Mesenchymal stem cell (in vitro differentiated cells and primary cell): ENCODE data around the gene PIGZ.

Experiments used
- DNase-seq: peaks from one replicate; pipeline ENCODE4 v3.0.0-alpha.2; 2013
- H2AFZ ChIP-seq: one replicate; pipeline ENCODE4 v1.6.1; 2013; ENCODE audit warnings: low read depth, mild to moderate bottlenecking, control low read depth, inconsistent platforms, low read length, moderate library complexity
- H2AK5ac ChIP-seq: 2 replicates; pipeline ENCODE4 v1.6.1; 2013; ENCODE audit warnings: low read length, moderate library complexity, mild to moderate bottlenecking, inconsistent platforms; ENCODE audit not compliant: severe bottlenecking
- H2BK120ac ChIP-seq: one replicate; pipeline ENCODE4 v1.6.1; 2013; ENCODE audit warnings: low read depth, mild to moderate bottlenecking, inconsistent platforms, low read length, moderate library complexity
- H2BK12ac ChIP-seq, 2 experiments: one replicate each; pipeline ENCODE4 v1.6.1; 2013; ENCODE audit warnings: inconsistent platforms in 2 of 2, low read length in 2 of 2, mild to moderate bottlenecking in 2 of 2, moderate library complexity in 2 of 2, control low read depth in 1 of 2
- H2BK15ac ChIP-seq: one replicate; pipeline ENCODE4 v1.6.1; 2013; ENCODE audit warnings: mild to moderate bottlenecking, low read depth, inconsistent platforms; ENCODE audit not compliant: poor library complexity, severe bottlenecking
- H2BK5ac ChIP-seq: 2 replicates; pipeline ENCODE4 v1.6.1; 2013; ENCODE audit warnings: low read depth, mild to moderate bottlenecking, low read length, control low read depth, inconsistent platforms; ENCODE audit not compliant: poor library complexity, severe bottlenecking
- H3K14ac ChIP-seq, 2 experiments: one replicate each; pipeline ENCODE4 v1.6.1; 2013; ENCODE audit warnings: inconsistent platforms in 2 of 2, low read length in 2 of 2, control low read depth in 1 of 2, mild to moderate bottlenecking in 1 of 2, moderate library complexity in 1 of 2
- H3K18ac ChIP-seq, 2 experiments: one replicate each; pipeline ENCODE4 v1.6.1; 2013; ENCODE audit warnings: inconsistent platforms in 2 of 2, low read length in 2 of 2, control low read depth in 1 of 2, low read depth in 1 of 2, mild to moderate bottlenecking in 1 of 2
- H3K23ac ChIP-seq, 2 experiments: one replicate each; pipeline ENCODE4 v1.6.1; 2013; ENCODE audit warnings: inconsistent platforms in 2 of 2, low read length in 2 of 2, mild to moderate bottlenecking in 2 of 2, moderate library complexity in 2 of 2, control low read depth in 1 of 2
- H3K27ac ChIP-seq: 2 replicates; pipeline ENCODE4 v1.5.1; 2013; ENCODE audit warnings: mild to moderate bottlenecking, moderate library complexity, low read length, control low read depth, inconsistent platforms; ENCODE audit not compliant: poor library complexity, severe bottlenecking
- H3K27me3 ChIP-seq, 2 experiments: 2 replicates each; pipeline versions ENCODE4 v1.6.1 to v1.7.0; 2013; ENCODE audit warnings: low read length in 2 of 2, mild to moderate bottlenecking in 2 of 2, moderate library complexity in 2 of 2, control low read depth in 1 of 2, inconsistent platforms in 1 of 2; ENCODE audit not compliant: control insufficient read depth in 1 of 2, insufficient read depth in 1 of 2
- H3K36me3 ChIP-seq, 2 experiments: 2 replicates each; pipeline versions ENCODE4 v1.6.1 to v1.7.0; 2013; ENCODE audit warnings: low read length in 2 of 2, control low read depth in 1 of 2, inconsistent platforms in 1 of 2, low read depth in 1 of 2, mild to moderate bottlenecking in 1 of 2; ENCODE audit not compliant: insufficient read depth in 2 of 2, control insufficient read depth in 1 of 2
- H3K4ac ChIP-seq, 2 experiments: one replicate each; pipeline ENCODE4 v1.6.1; 2013; ENCODE audit warnings: inconsistent platforms in 2 of 2, low read length in 2 of 2, mild to moderate bottlenecking in 2 of 2, moderate library complexity in 2 of 2, control low read depth in 1 of 2, low read depth in 1 of 2
- H3K4me1 ChIP-seq: 2 replicates; pipeline ENCODE4 v1.6.1; 2013; ENCODE audit warnings: low read depth, low read length, control low read depth; ENCODE audit not compliant: control insufficient read depth, insufficient read depth
- H3K4me2 ChIP-seq: 2 replicates; pipeline ENCODE4 v1.6.1; 2013; ENCODE audit warnings: low read length, mild to moderate bottlenecking, inconsistent platforms; ENCODE audit not compliant: poor library complexity, severe bottlenecking
- H3K4me3 ChIP-seq, 2 experiments: 2 replicates each; pipeline versions ENCODE4 v1.5.1 to v1.7.0; 2013; ENCODE audit warnings: low read length in 2 of 2, mild to moderate bottlenecking in 2 of 2, control low read depth in 1 of 2, low read depth in 1 of 2; ENCODE audit not compliant: insufficient read depth in 1 of 2
- H3K79me1 ChIP-seq: replicated peaks from 2 replicates; pipeline ENCODE4 v1.6.1; 2013; ENCODE audit warnings: mild to moderate bottlenecking, control low read depth, low read length, inconsistent platforms; ENCODE audit not compliant: poor library complexity, severe bottlenecking
- H3K9ac ChIP-seq: 2 replicates; pipeline ENCODE4 v1.7.0; 2013; ENCODE audit warnings: mild to moderate bottlenecking, low read length, moderate library complexity
- H3K9me3 ChIP-seq: 2 replicates; pipeline ENCODE4 v1.7.0; 2013; ENCODE audit warnings: mild to moderate bottlenecking, low read length; ENCODE audit not compliant: control insufficient read depth
- H4K8ac ChIP-seq: one replicate; pipeline ENCODE4 v1.6.1; 2013; ENCODE audit warnings: inconsistent platforms, mild to moderate bottlenecking, low read length, moderate library complexity
- H4K91ac ChIP-seq: one replicate; pipeline ENCODE4 v1.6.1; 2013; ENCODE audit warnings: mild to moderate bottlenecking, low read length, inconsistent platforms
- whole genome bisulfite sequencing: methylation state at CpG from one replicate; pipeline ENCODE4 v1.1.7; 2013; ENCODE audit warnings: mixed read lengths; 5-methylcytosine and 5-hydroxymethylcytosine counted together

PIGZ gene

GRCh38 chr3:197014942-197015575 lies 46.4 kb upstream of the PIGZ start:
- Histone ChIP-seq H3K23ac (no peak overlapping the region), H3K27me3 (peaks cover 11 to 29% of the 10 kb centered on the region in 2 experiments), H3K18ac (no peak overlapping the region), H2BK120ac (no peak overlapping the region), H3K36me3 (no peaks in the 10 kb centered on the region), H3K27ac (no peak overlapping the region), H2BK15ac (no peak overlapping the region), H3K4me3 (no peak overlapping the region), H4K8ac (no peak overlapping the region), H3K4me2 (no peak overlapping the region), H3K14ac (no peak overlapping the region), H2AFZ (no peak overlapping the region), H3K4me1 (no peaks in the 10 kb centered on the region), H3K4ac (no peak overlapping the region), H3K79me1 (no peaks in the 10 kb centered on the region), H2BK12ac (no peak overlapping the region), H3K9ac (no peak overlapping the region), H3K9me3 (no peaks in the 10 kb centered on the region), H2AK5ac (no peak overlapping the region), H2BK5ac (no peak overlapping the region), H4K91ac (no peak overlapping the region)
- 92% methylated on average over 22 of the region's 22 CpGs for WGBS
- no peak for DNase-seq

- H3K27ac ChIP-seq: no peak overlapping the region
- no peak overlapping the region for H3K9ac ChIP-seq
- H3K4ac ChIP-seq: no peak overlapping the region
- H2BK15ac ChIP-seq: no peak overlapping the region
- H4K8ac ChIP-seq: no peak overlapping the region
- H3K4me2 ChIP-seq: no peak overlapping the region
- no peak overlapping the region for H3K14ac ChIP-seq
- H2AK5ac ChIP-seq: no peak overlapping the region
- H3K18ac ChIP-seq: no peak overlapping the region
- no peaks in the 10 kb centered on the region for H3K4me1 ChIP-seq
- no peaks in the 10 kb centered on the region for H3K79me1 ChIP-seq
- WGBS: 95% methylated on average over 6 of the region's 6 CpGs
- no peaks in the 10 kb centered on the region for H3K9me3 ChIP-seq
- no peak overlapping the region for H2BK12ac ChIP-seq
- no peaks in the 10 kb centered on the region for H3K36me3 ChIP-seq
- no peak overlapping the region for H2BK120ac ChIP-seq
- no peak overlapping the region for H3K23ac ChIP-seq
- H2BK5ac ChIP-seq: no peak overlapping the region
- H4K91ac ChIP-seq: no peak overlapping the region
- no peak for DNase-seq
- H2AFZ ChIP-seq: no peak overlapping the region
- peaks cover 9 to 19% of the 10 kb centered on the region in 2 experiments for H3K27me3 ChIP-seq
- no peak overlapping the region for H3K4me3 ChIP-seq
Measured at GRCh38 chr3:197014024-197014423, 45.4 kb upstream of the PIGZ start.

- H3K4me2 ChIP-seq: no peak overlapping the region
- no peaks in the 10 kb centered on the region for H3K36me3 ChIP-seq
- H3K14ac ChIP-seq: no peak overlapping the region
- H2BK120ac ChIP-seq: no peak overlapping the region
- H3K9me3 ChIP-seq: no peaks in the 10 kb centered on the region
- no peak overlapping the region for H3K4ac ChIP-seq
- no peak overlapping the region for H3K27ac ChIP-seq
- H4K8ac ChIP-seq: no peak overlapping the region
- no peak overlapping the region for H4K91ac ChIP-seq
- no peak overlapping the region for H3K23ac ChIP-seq
- H3K9ac ChIP-seq: no peak overlapping the region
- H3K4me1 ChIP-seq: no peaks in the 10 kb centered on the region
- H2AK5ac ChIP-seq: no peak overlapping the region
- H2AFZ ChIP-seq: no peak overlapping the region
- peaks cover 17 to 25% of the 10 kb centered on the region in 2 experiments for H3K27me3 ChIP-seq
- 81% methylated on average over 6 of the region's 7 CpGs for WGBS
- no peak overlapping the region for H2BK5ac ChIP-seq
- no peak overlapping the region for H3K4me3 ChIP-seq
- H2BK15ac ChIP-seq: no peak overlapping the region
- no peak for DNase-seq
- no peak overlapping the region for H3K18ac ChIP-seq
- no peak overlapping the region for H2BK12ac ChIP-seq
- H3K79me1 ChIP-seq: no peaks in the 10 kb centered on the region
Measured at GRCh38 chr3:197012540-197012883, 43.9 kb upstream of the PIGZ start.

GRCh38 chr3:197011780-197012539 lies 43.3 kb upstream of the PIGZ start:
- Histone ChIP-seq H3K79me1 (no peaks in the 10 kb centered on the region), H3K36me3 (no peaks in the 10 kb centered on the region), H3K4me1 (peaks cover 1% of the 10 kb centered on the region), H4K8ac (no peak overlapping the region), H2BK5ac (no peak overlapping the region), H3K14ac (no peak overlapping the region), H3K23ac (no peak overlapping the region), H2BK12ac (no peak overlapping the region), H3K9me3 (no peaks in the 10 kb centered on the region), H4K91ac (no peak overlapping the region), H3K18ac (no peak overlapping the region), H2BK15ac (no peak overlapping the region), H3K27me3 (peaks cover 21 to 25% of the 10 kb centered on the region in 2 experiments), H3K4me3 (no peak overlapping the region), H3K9ac (no peak overlapping the region), H2AFZ (no peak overlapping the region), H3K4ac (no peak overlapping the region), H3K27ac (no peak overlapping the region), H2BK120ac (no peak overlapping the region), H3K4me2 (no peak overlapping the region), H2AK5ac (no peak overlapping the region)
- WGBS: 93% methylated on average over 25 of the region's 25 CpGs
- DNase-seq: no peak
